Gastrocnemius medialis (tissue), 4 donors: ENCODE measurements around the gene GJC2. TPM values are rescaled to one million over a fixed set of nuclear protein-coding genes. Genes with fewer than 3 reads are reported as not detected.

ENCODE experiments used
- ATAC-seq, 2 donors: fragments of 150-250 bp; one replicate each; pipeline ENCODE4 v1.9.1; 2016
- DNase-seq, 2 donors: peaks; one replicate each; pipeline ENCODE4 v3.0.0-alpha.2; 2019
- H3K27ac ChIP-seq, 4 donors: fragments of 200-600 bp; sonication (generic); 1 replicate in 1 of 4; 2 replicates in 3 of 4; pipeline ENCODE4 v1.5.1; 2016 to 2018; ENCODE audit warnings: mild to moderate bottlenecking in 2 of 4, moderate library complexity in 1 of 4
- H3K27me3 ChIP-seq, 3 donors: fragments of 200-600 bp; sonication (generic) in 2 of 3; 1 replicate in 1 of 3; 2 replicates in 2 of 3; pipeline versions ENCODE4 v1.5.1 to v1.6.0; 2016 to 2019; ENCODE audit warnings: mild to moderate bottlenecking in 1 of 3, moderate library complexity in 1 of 3
- H3K36me3 ChIP-seq, 2 donors: fragments of 200-600 bp; sonication (generic) in 1 of 2; one replicate each; pipeline ENCODE4 v1.5.1; 2017 to 2018
- H3K4me1 ChIP-seq, 2 donors: fragments of 200-600 bp; sonication (generic) in 1 of 2; one replicate each; pipeline ENCODE4 v1.5.1; 2016 to 2017; ENCODE audit warnings: mild to moderate bottlenecking in 2 of 2
- H3K4me3 ChIP-seq, 4 donors: fragments of 200-600 bp; sonication (generic) in 3 of 4; 1 replicate in 1 of 4; 2 replicates in 3 of 4; pipeline ENCODE4 v1.5.1; 2016 to 2019; ENCODE audit warnings: mild to moderate bottlenecking in 2 of 4
- H3K9me3 ChIP-seq, 3 donors: fragments of 200-600 bp; sonication (generic) in 2 of 3; 1 replicate in 1 of 3; 2 replicates in 2 of 3; pipeline ENCODE4 v1.5.1; 2016 to 2019
- POLR2A ChIP-seq, 2 donors: fragments of 450-650 bp; IDR thresholded peaks; one replicate each; pipeline ENCODE4 v1.6.1; 2017; ENCODE audit warnings: antibody characterized with exemption in 2 of 2, mild to moderate bottlenecking in 2 of 2, moderate library complexity in 2 of 2
- in situ Hi-C, 4 donors: fragments of 200-750 bp; cut with MboI; loops; one replicate each; pipeline versions ENCODE4 v1.15.0 to v1.8.0; 2017; ENCODE audit warnings: low sequenced_read_pairs in 4 of 4
- intact Hi-C: fragments of 100-400 bp; cut with DNase I; formaldehyde crosslinking; loops from one replicate; pipeline ENCODE4 v1.15.1; 2023; ENCODE audit warnings: low total_unique reads
- total RNA-seq, 4 donors: library from RNA; depleted of rRNA; stranded (reverse); fragments of >200 nt; gene quantifications; one replicate each; pipeline versions ENCODE4 v1.1.0 to v1.2.3, GENCODE V29; 2016
- TF ChIP-seq, protein P1 (sequence below), 5 experiments: fragments of 450-650 bp in 3 of 5; fragments of 200-600 bp in 2 of 5; sonication (generic) in 2 of 5; IDR thresholded peaks in 4 of 5; conservative IDR thresholded peaks in 1 of 5; 1 replicate in 4 of 5; 2 replicates in 1 of 5; pipeline ENCODE4 v1.5.1; 2016 to 2019; ENCODE audit warnings: antibody characterized with exemption in 5 of 5, mild to moderate bottlenecking in 3 of 5, moderate library complexity in 3 of 5

The GJC2 gene
- total RNA-seq, 4 donors from 2014 or later: 0.26 to 0.64 TPM; not detected in 2

DNA sequence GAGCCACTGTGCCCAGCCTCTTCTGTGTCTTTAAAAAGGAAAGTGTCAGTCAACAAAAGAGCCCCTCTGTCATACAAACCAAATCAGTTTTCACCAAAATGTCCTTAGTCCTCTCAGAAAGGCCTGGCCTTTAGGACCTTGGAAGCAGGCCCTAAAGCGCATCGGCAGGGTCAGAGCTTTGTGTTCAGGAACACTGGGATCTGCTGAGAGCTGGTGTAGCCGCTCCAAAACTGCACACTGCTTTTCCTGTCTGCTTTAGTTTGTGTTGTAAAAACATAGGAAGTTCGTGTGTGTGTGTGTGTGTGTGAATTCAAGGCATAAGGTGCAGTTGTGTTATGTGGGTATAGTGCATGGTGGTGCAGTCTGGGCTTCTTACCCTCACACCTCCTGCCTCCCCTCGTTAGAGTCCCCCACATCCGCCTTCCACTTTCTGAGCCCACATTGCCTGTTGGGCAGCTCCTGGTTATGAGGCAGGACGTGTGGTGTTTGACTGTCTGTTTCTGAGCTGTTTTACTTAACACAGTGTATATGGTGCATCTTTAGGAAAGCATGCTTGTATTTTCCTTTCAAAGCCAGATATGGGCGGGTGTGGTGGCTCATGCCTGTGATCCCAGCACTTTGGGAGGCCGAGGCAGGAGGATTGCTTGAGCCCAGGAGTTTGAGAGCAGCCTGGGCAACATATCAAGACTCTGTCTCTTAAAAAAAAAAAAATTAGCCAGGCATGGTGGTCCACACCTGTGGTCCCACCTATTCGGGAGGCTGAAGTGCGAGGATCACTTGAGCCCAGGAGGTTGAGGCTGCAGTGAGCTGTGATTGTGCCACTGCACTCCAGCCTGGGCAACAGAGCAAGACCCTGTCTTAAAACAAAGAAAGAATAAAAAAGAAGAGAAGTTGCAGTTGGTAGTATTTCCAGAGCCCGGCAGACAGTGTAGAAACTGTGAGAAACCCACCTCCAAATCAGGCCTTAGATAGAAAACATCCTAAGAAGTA lies 28.3 kb downstream of the GJC2 start:
- no peaks in the 10 kb centered on the region for H3K9me3 ChIP-seq
- in situ Hi-C loops: no loop called here
- TF ChIP-seq POLR2A (IDR thresholded peaks at IDR 0.05): no peak
- TF ChIP-seq, protein P1, sequence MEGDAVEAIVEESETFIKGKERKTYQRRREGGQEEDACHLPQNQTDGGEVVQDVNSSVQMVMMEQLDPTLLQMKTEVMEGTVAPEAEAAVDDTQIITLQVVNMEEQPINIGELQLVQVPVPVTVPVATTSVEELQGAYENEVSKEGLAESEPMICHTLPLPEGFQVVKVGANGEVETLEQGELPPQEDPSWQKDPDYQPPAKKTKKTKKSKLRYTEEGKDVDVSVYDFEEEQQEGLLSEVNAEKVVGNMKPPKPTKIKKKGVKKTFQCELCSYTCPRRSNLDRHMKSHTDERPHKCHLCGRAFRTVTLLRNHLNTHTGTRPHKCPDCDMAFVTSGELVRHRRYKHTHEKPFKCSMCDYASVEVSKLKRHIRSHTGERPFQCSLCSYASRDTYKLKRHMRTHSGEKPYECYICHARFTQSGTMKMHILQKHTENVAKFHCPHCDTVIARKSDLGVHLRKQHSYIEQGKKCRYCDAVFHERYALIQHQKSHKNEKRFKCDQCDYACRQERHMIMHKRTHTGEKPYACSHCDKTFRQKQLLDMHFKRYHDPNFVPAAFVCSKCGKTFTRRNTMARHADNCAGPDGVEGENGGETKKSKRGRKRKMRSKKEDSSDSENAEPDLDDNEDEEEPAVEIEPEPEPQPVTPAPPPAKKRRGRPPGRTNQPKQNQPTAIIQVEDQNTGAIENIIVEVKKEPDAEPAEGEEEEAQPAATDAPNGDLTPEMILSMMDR (IDR thresholded peaks at IDR 0.05 in 4 of 5, conservative IDR thresholded peaks at IDR 0.05 in 1 of 5): no peak
- ATAC-seq: no peak
- H3K36me3 ChIP-seq: peaks cover 0 to 10% of the 10 kb centered on the region in 2 donors
- peak overlapping the region in 2 of 4 donors; percentile 25 to 46 for H3K27ac ChIP-seq
- H3K4me3 ChIP-seq: no peak overlapping the region
- peaks cover 13% of the 10 kb centered on the region in 2 donors for H3K4me1 ChIP-seq
- no peak for DNase-seq
- intact Hi-C loops: no loop called here
- no peaks in the 10 kb centered on the region for H3K27me3 ChIP-seq

DNA sequence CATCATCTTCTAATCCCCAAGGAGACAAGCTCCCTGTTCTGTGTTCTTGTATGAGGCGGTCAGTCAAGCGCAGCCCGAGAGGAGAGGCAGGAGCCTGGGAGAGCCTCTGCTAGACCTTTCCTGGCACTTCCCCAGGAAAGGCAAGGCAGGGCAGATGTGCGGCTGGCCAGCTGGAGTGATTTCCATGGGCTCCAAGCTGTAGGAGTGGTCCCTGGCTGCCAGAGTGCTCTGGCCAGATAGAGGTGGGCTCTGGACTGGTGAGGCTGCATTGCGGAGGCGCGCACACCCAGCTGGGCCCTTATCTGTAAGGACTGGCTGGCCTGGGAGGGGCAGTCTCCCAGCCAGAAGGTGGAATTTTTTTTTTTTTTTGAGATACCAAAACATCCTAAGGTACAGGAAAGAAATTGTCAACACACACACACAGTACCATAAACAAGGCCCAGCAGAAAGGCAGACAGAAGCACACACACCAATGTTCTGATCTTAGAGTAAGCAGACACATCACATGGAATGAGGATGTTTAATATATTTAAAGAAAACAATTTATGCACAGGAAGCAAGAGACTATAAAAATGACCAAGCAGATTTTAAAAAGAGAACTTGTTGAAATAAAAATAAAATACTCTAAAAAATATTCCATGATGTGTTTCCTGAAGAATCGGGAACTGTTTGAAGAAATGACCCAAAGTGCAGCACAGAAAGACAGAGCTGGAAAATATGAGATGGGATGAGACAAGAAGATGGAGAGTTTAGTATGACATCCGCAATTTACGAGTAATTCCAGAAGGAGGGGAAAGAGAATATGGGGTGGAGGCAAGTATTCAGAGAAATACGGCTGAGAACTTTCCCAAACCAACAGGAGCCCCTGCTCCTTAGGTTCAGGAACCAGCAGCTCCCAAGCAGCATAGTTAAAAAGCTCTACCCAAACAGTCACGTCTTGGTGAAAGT lies 29.3 kb downstream of the GJC2 start:
- TF ChIP-seq, protein P1 (IDR thresholded peaks at IDR 0.05 in 4 of 5, conservative IDR thresholded peaks at IDR 0.05 in 1 of 5): no peak
- TF ChIP-seq POLR2A (IDR thresholded peaks at IDR 0.05): no peak
- Histone ChIP-seq H3K4me3 (no peak overlapping the region), H3K36me3 (peaks cover 0 to 10% of the 10 kb centered on the region in 2 donors), H3K9me3 (no peaks in the 10 kb centered on the region), H3K4me1 (peaks cover 13% of the 10 kb centered on the region in 2 donors), H3K27ac (peak overlapping the region in 3 of 4 donors; percentile 19 to 46 (median 25)), H3K27me3 (no peaks in the 10 kb centered on the region)
- ATAC-seq (no peak), DNase-seq (no peak)
- in situ Hi-C loops: no loop called here
- intact Hi-C loops: no loop called here

DNA sequence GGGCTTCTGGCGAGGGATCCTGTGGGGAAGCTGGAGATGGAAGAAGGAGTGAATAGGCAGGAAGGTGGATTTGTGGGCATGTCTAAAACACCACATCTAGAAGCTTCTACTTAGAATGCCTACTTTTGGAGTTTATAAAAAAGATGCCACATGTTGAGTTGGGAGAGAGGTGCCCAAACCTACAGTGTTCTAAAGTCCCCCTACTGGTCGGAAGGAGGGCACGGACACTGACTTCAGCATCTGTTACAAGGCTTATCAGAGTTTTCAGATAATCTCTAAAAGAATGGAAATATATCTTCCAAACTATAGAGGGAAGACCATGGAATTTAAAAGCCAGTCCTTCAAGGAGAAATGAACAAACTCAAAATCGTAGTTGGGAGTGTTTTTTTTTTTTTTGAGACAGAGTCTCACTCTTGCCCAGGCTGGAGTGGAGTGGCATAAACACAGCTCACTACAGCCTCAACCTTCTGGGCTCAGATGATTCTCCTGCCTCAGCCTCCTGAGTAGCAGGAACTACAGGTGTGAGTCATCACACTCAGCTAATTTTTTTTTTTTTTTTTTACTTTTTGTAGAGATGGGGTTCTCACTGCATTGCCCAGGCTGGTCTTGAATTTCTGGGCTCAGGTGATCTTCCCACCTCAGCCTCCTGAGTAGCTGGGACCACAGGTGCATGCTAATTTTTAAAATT lies 30.7 kb downstream of the GJC2 start:
- DNase-seq (no peak), ATAC-seq (no peak)
- Histone ChIP-seq H3K4me1 (peaks cover 13% of the 10 kb centered on the region in 2 donors), H3K36me3 (peaks cover 0 to 2% of the 10 kb centered on the region in 2 donors), H3K9me3 (no peaks in the 10 kb centered on the region), H3K27ac (peak overlapping the region; percentile 61 to 69 (median 66)), H3K27me3 (no peaks in the 10 kb centered on the region), H3K4me3 (no peak overlapping the region)
- TF ChIP-seq, protein P1 (IDR thresholded peaks at IDR 0.05 in 4 of 5, conservative IDR thresholded peaks at IDR 0.05 in 1 of 5): peak in 1 of 5 experiments; percentile 32
- TF ChIP-seq POLR2A (IDR thresholded peaks at IDR 0.05): no peak
- in situ Hi-C loops (no loop called here), intact Hi-C loops (loop anchor here (5.0 kb wide), 1 partner anchor 48 kb away; no protein-coding TSS in a partner anchor)
